Neural cell (in vitro differentiated cells): ENCODE data around the gene SLC15A5.

Experiments used
- EZH2 ChIP-seq: fragments of 200-600, 300-800 bp; shearing (Covaris generic), sonication (generic); IDR thresholded peaks from 2 replicates; pipeline ENCODE4 v1.6.1; 2014; ENCODE audit warnings: antibody characterized with exemption, low read length, borderline replicate concordance, mild to moderate bottlenecking; ENCODE audit not compliant: insufficient read depth, poor library complexity, severe bottlenecking
- REST ChIP-seq: IDR thresholded peaks from 2 replicates; pipeline ENCODE4 v1.6.1; 2012; ENCODE audit warnings: borderline replicate concordance

GRCh38 chr12:16220120-16220519 lies 57.4 kb downstream of the SLC15A5 start:
- TF ChIP-seq EZH2, result no peak
- no peak for TF ChIP-seq REST
